Upper lobe of right lung (tissue), 1 donor: Measurements from ENCODE around the gene KCNE2. TPM values are rescaled to one million over a fixed set of nuclear protein-coding genes. Genes with fewer than 3 reads are reported as not detected.

Experiments
- ATAC-seq: fragments of 200-7000 bp; cut with Tn5 transposase; one replicate; pipeline ENCODE4 v1.9.1; 2020; ENCODE audit warnings: mild to moderate bottlenecking, moderate library complexity
- DNase-seq: peaks from one replicate; pipeline ENCODE4 v3.0.0-alpha.2; 2020
- H3K27ac ChIP-seq: fragments of 200-600 bp; one replicate; pipeline ENCODE4 v1.8.0; 2022
- H3K27me3 ChIP-seq: fragments of 200-600 bp; one replicate; pipeline ENCODE4 v1.8.0; 2022; ENCODE audit warnings: mild to moderate bottlenecking
- H3K36me3 ChIP-seq: fragments of 200-600 bp; one replicate; pipeline ENCODE4 v1.8.0; 2022
- H3K4me1 ChIP-seq: fragments of 200-600 bp; one replicate; pipeline ENCODE4 v1.8.0; 2022
- H3K4me3 ChIP-seq: fragments of 200-600 bp; one replicate; pipeline ENCODE4 v1.8.0; 2022; ENCODE audit warnings: mild to moderate bottlenecking
- H3K9me3 ChIP-seq: fragments of 200-600 bp; one replicate; pipeline ENCODE4 v1.8.0; 2022
- CTCF ChIP-seq: fragments of 200-600 bp; IDR thresholded peaks from one replicate; pipeline ENCODE4 v1.8.0; 2022; ENCODE audit warnings: antibody characterized with exemption
- intact Hi-C: fragments of 100-400 bp; cut with DNase I; formaldehyde crosslinking; loops from one replicate; pipeline ENCODE4 v1.11.0; 2022
- total RNA-seq: library from RNA; stranded (reverse); fragmentation: NEBNext Ultra II Directional; extraction: Animal tissue kit (Norgen Biotek cat#: 25700); gene quantifications from one replicate; pipeline ENCODE4 v1.2.1, GENCODE V29; 2021
- donor health status: DM: no; HTN: yes; CAD: no; lungs with severe emphysema.

Gene KCNE2
- total RNA-seq, 1 donor from 2014 or later: 0.52 TPM

DNA sequence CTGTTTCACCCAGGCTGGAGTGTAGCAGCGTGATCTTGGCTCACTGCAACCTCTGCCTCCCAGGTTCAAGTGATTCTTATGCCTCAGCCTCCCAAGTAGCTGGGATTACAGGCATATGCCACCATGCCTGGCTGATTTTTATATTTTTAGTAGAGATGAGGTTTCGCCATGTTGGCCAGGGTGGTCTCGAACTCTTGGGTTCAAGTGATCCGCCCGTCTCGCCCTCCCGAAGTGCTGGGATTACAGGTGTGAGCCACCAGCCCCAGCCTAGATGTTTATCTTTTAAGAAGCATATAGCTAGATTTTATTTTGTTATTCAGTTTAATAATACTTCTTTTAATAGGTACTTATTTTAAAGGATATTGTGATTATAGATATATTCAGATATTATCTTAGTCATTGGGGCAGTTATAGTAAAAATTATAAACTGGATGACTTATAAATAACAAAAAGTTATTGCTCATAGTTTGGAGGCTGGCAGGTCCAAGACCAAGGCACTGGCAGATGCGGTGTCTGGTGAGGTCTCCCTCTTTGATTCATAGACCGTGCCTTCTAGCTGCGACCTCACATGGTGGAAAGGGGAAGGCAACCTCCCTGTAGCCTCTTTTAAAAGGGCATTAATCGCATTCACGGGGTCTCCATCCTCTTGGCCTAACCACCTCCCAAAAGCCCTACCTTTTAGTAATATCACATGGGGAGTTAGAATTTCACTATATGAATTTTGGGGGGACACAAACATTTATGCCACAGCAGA, 3.1 kb upstream of the KCNE2 start:
- Histone ChIP-seq H3K36me3 (no peaks in the 10 kb centered on the region), H3K4me1 (peaks cover 7% of the 10 kb centered on the region), H3K4me3 (no peak overlapping the region), H3K9me3 (no peaks in the 10 kb centered on the region), H3K27me3 (no peaks in the 10 kb centered on the region), H3K27ac (no peak overlapping the region)
- no peak for TF ChIP-seq CTCF
- no peak for DNase-seq
- no peak for ATAC-seq
- intact Hi-C loops: no loop called here

- no peaks in the 10 kb centered on the region for H3K9me3 ChIP-seq
- H3K4me1 ChIP-seq: peaks cover 7% of the 10 kb centered on the region
- no peak for TF ChIP-seq CTCF
- DNase-seq (no peak), ATAC-seq (no peak)
- H3K36me3 ChIP-seq: no peaks in the 10 kb centered on the region
- no peaks in the 10 kb centered on the region for H3K27me3 ChIP-seq
- H3K4me3 ChIP-seq: no peak overlapping the region
- H3K27ac ChIP-seq: no peak overlapping the region
- intact Hi-C loops: no loop called here
Measured at GRCh38 chr21:34362136-34362444, 1.7 kb upstream of the KCNE2 start.

- intact Hi-C loops: no loop called here
- DNase-seq: no peak
- H3K4me1 ChIP-seq: peaks cover 7% of the 10 kb centered on the region
- H3K27ac ChIP-seq: no peak overlapping the region
- H3K9me3 ChIP-seq: no peaks in the 10 kb centered on the region
- H3K36me3 ChIP-seq: no peaks in the 10 kb centered on the region
- no peaks in the 10 kb centered on the region for H3K27me3 ChIP-seq
- H3K4me3 ChIP-seq: no peak overlapping the region
- no peak for TF ChIP-seq CTCF
- no peak for ATAC-seq
Measured at GRCh38 chr21:34362670-34363069, 1.1 kb upstream of the KCNE2 start.

DNA sequence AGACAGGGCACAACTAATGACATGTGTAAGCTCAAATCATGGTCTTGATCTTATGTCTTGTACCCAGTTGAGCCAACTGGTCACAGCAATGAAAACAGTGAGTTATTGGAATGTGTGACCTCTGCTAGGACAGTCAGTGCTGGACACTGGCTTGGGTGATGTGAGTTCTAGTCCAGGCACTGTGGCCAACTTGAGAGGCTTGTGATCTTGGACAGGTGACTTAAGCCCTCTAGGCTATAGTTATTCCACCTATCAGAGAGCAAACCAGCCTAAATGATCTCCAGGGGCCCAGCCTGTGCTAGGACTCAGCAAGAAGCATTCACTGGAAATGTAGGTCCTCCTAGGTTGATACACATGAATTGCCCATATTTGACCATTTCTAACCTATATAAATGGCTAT, 1.1 kb downstream of the KCNE2 start:
- H3K36me3 ChIP-seq: no peaks in the 10 kb centered on the region
- no peak overlapping the region for H3K27ac ChIP-seq
- H3K9me3 ChIP-seq: no peaks in the 10 kb centered on the region
- no peak for TF ChIP-seq CTCF
- ATAC-seq: no peak
- H3K27me3 ChIP-seq: no peaks in the 10 kb centered on the region
- no peak for DNase-seq
- H3K4me3 ChIP-seq: no peak overlapping the region
- peaks cover 7% of the 10 kb centered on the region for H3K4me1 ChIP-seq
- intact Hi-C loops: no loop called here

- ATAC-seq: no peak
- no peak overlapping the region for H3K27ac ChIP-seq
- no peak overlapping the region for H3K4me3 ChIP-seq
- H3K4me1 ChIP-seq: peaks cover 7% of the 10 kb centered on the region
- no peak for TF ChIP-seq CTCF
- no peaks in the 10 kb centered on the region for H3K36me3 ChIP-seq
- no peak for DNase-seq
- no peaks in the 10 kb centered on the region for H3K27me3 ChIP-seq
- no peaks in the 10 kb centered on the region for H3K9me3 ChIP-seq
- intact Hi-C loops: no loop called here
Measured at GRCh38 chr21:34365809-34366208, 2.0 kb downstream of the KCNE2 start.
